Measurements from ENCODE around the gene TCERG1L. TPM values are rescaled to one million over a fixed set of nuclear protein-coding genes. Genes with fewer than 3 reads are reported as not detected.

The TCERG1L gene
- total and polyA plus RNA-seq, 2 experiments from 2014 or later: 0.47 to 0.73 TPM

- Histone ChIP-seq H3K36me3 (replicated peaks; ENCODE audit: insufficient read depth, low read depth) (no peaks in the 10 kb centered on the region), H3K27ac (no peak overlapping the region), H3K79me2 (no peaks in the 10 kb centered on the region), H3K9me2 (replicated peaks; ENCODE audit: insufficient read depth) (no peaks in the 10 kb centered on the region), H3K4me2 (no peak overlapping the region), H3K9me3 (ENCODE audit: low read depth) (no peaks in the 10 kb centered on the region), H4K20me1 (ENCODE audit: insufficient read depth, poor library complexity, severe bottlenecking) (no peaks in the 10 kb centered on the region), H2AFZ (no peak overlapping the region), H3K27me3 (no peaks in the 10 kb centered on the region), H3K4me3 (no peak overlapping the region), H3K4me1 (ENCODE audit: insufficient read depth) (no peaks in the 10 kb centered on the region)
- 86% methylated on average over 10 of the region's 11 CpGs for WGBS (ENCODE audit: low lambda C conversion rate, missing lambda C conversion rate)
- TF ChIP-seq EZH2phosphoT487 (IDR thresholded peaks at IDR 0.05; ENCODE audit: low read depth, severe bottlenecking, unreplicated experiment) (no peak), EZH2 (IDR thresholded peaks at IDR 0.05; ENCODE audit: borderline replicate concordance) (no peak)
- TF ChIP-seq, protein P1, sequence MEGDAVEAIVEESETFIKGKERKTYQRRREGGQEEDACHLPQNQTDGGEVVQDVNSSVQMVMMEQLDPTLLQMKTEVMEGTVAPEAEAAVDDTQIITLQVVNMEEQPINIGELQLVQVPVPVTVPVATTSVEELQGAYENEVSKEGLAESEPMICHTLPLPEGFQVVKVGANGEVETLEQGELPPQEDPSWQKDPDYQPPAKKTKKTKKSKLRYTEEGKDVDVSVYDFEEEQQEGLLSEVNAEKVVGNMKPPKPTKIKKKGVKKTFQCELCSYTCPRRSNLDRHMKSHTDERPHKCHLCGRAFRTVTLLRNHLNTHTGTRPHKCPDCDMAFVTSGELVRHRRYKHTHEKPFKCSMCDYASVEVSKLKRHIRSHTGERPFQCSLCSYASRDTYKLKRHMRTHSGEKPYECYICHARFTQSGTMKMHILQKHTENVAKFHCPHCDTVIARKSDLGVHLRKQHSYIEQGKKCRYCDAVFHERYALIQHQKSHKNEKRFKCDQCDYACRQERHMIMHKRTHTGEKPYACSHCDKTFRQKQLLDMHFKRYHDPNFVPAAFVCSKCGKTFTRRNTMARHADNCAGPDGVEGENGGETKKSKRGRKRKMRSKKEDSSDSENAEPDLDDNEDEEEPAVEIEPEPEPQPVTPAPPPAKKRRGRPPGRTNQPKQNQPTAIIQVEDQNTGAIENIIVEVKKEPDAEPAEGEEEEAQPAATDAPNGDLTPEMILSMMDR (IDR thresholded peaks at IDR 0.05; ENCODE audit: poor library complexity): no peak
- DNase-seq (ENCODE audit: low spot score): no peak
Observed at GRCh38 chr10:131220601-131221171, 90.8 kb downstream of the TCERG1L start.

DNA sequence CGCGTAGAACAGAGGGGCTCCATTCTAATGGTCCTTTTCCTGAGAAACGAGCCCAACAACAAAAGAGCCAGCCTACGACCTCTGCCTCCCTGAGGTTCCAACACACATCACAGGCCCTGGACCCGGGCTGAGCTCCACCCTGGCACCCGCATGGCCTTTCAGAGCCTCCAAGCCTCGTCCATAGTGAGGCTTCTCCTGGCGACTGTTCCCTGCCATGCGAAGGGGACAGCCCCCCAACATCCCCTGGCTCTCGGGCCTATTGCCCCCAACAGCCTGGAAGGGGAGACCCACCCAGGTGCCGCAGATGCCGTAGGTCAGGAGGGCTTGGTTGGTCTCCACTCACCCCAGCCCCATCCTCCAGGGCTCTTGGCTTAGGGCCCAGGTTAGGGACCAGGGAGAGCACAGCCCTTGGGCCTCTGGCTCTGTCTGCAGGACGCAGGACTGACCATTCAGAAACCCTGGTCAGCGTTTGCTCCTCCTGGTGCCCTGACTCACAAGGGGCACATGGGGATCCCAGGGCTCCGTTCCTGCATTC is 91.5 kb downstream of the TCERG1L start:
- Histone ChIP-seq H2AFZ (no peak overlapping the region), H3K4me2 (no peak overlapping the region), H3K36me3 (replicated peaks; ENCODE audit: insufficient read depth, low read depth) (no peaks in the 10 kb centered on the region), H3K4me3 (no peak overlapping the region), H3K79me2 (no peaks in the 10 kb centered on the region), H3K27ac (no peak overlapping the region), H3K4me1 (ENCODE audit: insufficient read depth) (no peaks in the 10 kb centered on the region), H3K9me2 (replicated peaks; ENCODE audit: insufficient read depth) (no peaks in the 10 kb centered on the region), H3K9me3 (ENCODE audit: low read depth) (no peaks in the 10 kb centered on the region), H4K20me1 (ENCODE audit: insufficient read depth, poor library complexity, severe bottlenecking) (no peaks in the 10 kb centered on the region), H3K27me3 (no peaks in the 10 kb centered on the region)
- WGBS (ENCODE audit: low lambda C conversion rate, missing lambda C conversion rate): 93% methylated on average over 14 of the region's 15 CpGs
- TF ChIP-seq, protein P1 (IDR thresholded peaks at IDR 0.05; ENCODE audit: poor library complexity): no peak
- no peak for TF ChIP-seq EZH2phosphoT487 (IDR thresholded peaks at IDR 0.05; ENCODE audit: low read depth, severe bottlenecking, unreplicated experiment)
- TF ChIP-seq EZH2 (IDR thresholded peaks at IDR 0.05; ENCODE audit: borderline replicate concordance): no peak
- no peak for DNase-seq (ENCODE audit: low spot score)

GRCh38 chr10:131219584-131219886 is 92.0 kb downstream of the TCERG1L start:
- no peak for TF ChIP-seq EZH2phosphoT487 (IDR thresholded peaks at IDR 0.05; ENCODE audit: low read depth, severe bottlenecking, unreplicated experiment)
- TF ChIP-seq, protein P1 (IDR thresholded peaks at IDR 0.05; ENCODE audit: poor library complexity): no peak
- TF ChIP-seq EZH2 (IDR thresholded peaks at IDR 0.05; ENCODE audit: borderline replicate concordance): no peak
- no peaks in the 10 kb centered on the region for H3K9me3 ChIP-seq (ENCODE audit: low read depth)
- no peak overlapping the region for H2AFZ ChIP-seq
- no peaks in the 10 kb centered on the region for H3K79me2 ChIP-seq
- no peak overlapping the region for H3K27ac ChIP-seq
- H3K27me3 ChIP-seq: no peaks in the 10 kb centered on the region
- H3K9me2 ChIP-seq (replicated peaks; ENCODE audit: insufficient read depth): no peaks in the 10 kb centered on the region
- WGBS (ENCODE audit: low lambda C conversion rate, missing lambda C conversion rate): 92% methylated on average over 10 of the region's 10 CpGs
- no peaks in the 10 kb centered on the region for H3K36me3 ChIP-seq (replicated peaks; ENCODE audit: insufficient read depth, low read depth)
- H3K4me1 ChIP-seq (ENCODE audit: insufficient read depth): no peaks in the 10 kb centered on the region
- no peak for DNase-seq (ENCODE audit: low spot score)
- no peak overlapping the region for H3K4me2 ChIP-seq
- H4K20me1 ChIP-seq (ENCODE audit: insufficient read depth, poor library complexity, severe bottlenecking): no peaks in the 10 kb centered on the region
- no peak overlapping the region for H3K4me3 ChIP-seq
